MCF 10A (cell line): ENCODE data around the gene ASIC1. TPM values are rescaled to one million over a fixed set of nuclear protein-coding genes. Genes with fewer than 3 reads are reported as not detected.

Experiments used
- BruUV-seq: library from RNA; stranded (reverse); fragments of 400-500 nt; replicated peaks from 2 replicates; lab custom pipeline; 2021; lab: Mats Ljungman, UMichigan
- CTCF ChIA-PET: fragments of 300-600 bp; sonication (Branson Sonifier 250); formaldehyde crosslinking; extraction: SDS; loops from one replicate; lab custom pipeline; 2021; ENCODE audit warnings: antibody characterized with exemption, inconsistent platforms; lab: Yijun Ruan, JAX
- POLR2A ChIA-PET: fragments of 300-600, 350-650 bp; sonication (Branson Sonifier 250); formaldehyde crosslinking; extraction: SDS; loops from one replicate; lab custom pipeline; 2020; ENCODE audit warnings: antibody characterized with exemption, inconsistent platforms; lab: Yijun Ruan, JAX
- DNase-seq: peaks from one replicate; pipeline ENCODE4 v3.0.0-alpha.2; 2018; ENCODE audit not compliant: unreplicated experiment
- H3K27ac Mint-ChIP-seq: one replicate; pipeline ENCODE4 v1.8.0; 2022; ENCODE audit warnings: mild to moderate bottlenecking, low read depth, mixed read lengths; ENCODE audit not compliant: unreplicated experiment
- H3K27me3 Mint-ChIP-seq: one replicate; pipeline ENCODE4 v1.8.0; 2022; ENCODE audit warnings: mixed read lengths; ENCODE audit not compliant: insufficient read depth, unreplicated experiment
- H3K36me3 Mint-ChIP-seq: one replicate; pipeline ENCODE4 v1.8.0; 2022; ENCODE audit warnings: mild to moderate bottlenecking, moderate library complexity, mixed read lengths; ENCODE audit not compliant: insufficient read depth, unreplicated experiment
- H3K4me1 Mint-ChIP-seq: one replicate; pipeline ENCODE4 v1.8.0; 2022; ENCODE audit warnings: mixed read lengths; ENCODE audit not compliant: insufficient read depth, unreplicated experiment
- H3K4me3 Mint-ChIP-seq: one replicate; pipeline ENCODE4 v1.8.0; 2022; ENCODE audit warnings: mild to moderate bottlenecking, moderate library complexity, mixed read lengths; ENCODE audit not compliant: unreplicated experiment
- H3K9me3 Mint-ChIP-seq: one replicate; pipeline ENCODE4 v1.8.0; 2022; ENCODE audit warnings: mixed read lengths; ENCODE audit not compliant: unreplicated experiment
- CTCF ChIP-seq: fragments of 200-600 bp; IDR thresholded peaks from one replicate; pipeline ENCODE4 v1.8.0; 2022; ENCODE audit warnings: antibody characterized with exemption, mild to moderate bottlenecking; ENCODE audit not compliant: unreplicated experiment
- intact Hi-C: fragments of 100-400 bp; cut with micrococcal nuclease; formaldehyde crosslinking; loops from 2 replicates; pipeline ENCODE4 v1.14.1; 2022
- total RNA-seq: library from RNA; stranded (reverse); gene quantifications from 2 replicates; pipeline ENCODE4 v1.2.3, GENCODE V29; 2022

Gene ASIC1
- total RNA-seq, 1 experiment from 2014 or later, result 1.7 TPM

GRCh38 chr12:50040657-50041056, 16.7 kb upstream of the ASIC1 start:
- Mint-ChIP-seq H3K27me3 (no peaks in the 10 kb centered on the region), H3K27ac (no peak overlapping the region), H3K4me1 (peaks cover 7% of the 10 kb centered on the region), H3K9me3 (no peaks in the 10 kb centered on the region), H3K36me3 (no peaks in the 10 kb centered on the region), H3K4me3 (no peak overlapping the region)
- CTCF ChIA-PET, result interaction anchor here (1.3 to 5.4 kb wide), 7 partner anchors 14 to 73 kb away, joined by 7 to 58 read pairs (median 21); no protein-coding TSS in a partner anchor
- POLR2A ChIA-PET, result interaction anchor here (0.6 kb wide), 1 partner anchor 909 kb away, joined by 3 read pairs; the partner anchor contains the start of gene TUBA1B
- intact Hi-C loops, result no loop called here
- TF ChIP-seq CTCF, result no peak
- DNase-seq, result no peak
- no TSS peak for BruUV-seq

GRCh38 chr12:50041062-50041860, 16.1 kb upstream of the ASIC1 start:
- intact Hi-C loops, result no loop called here
- Mint-ChIP-seq H3K9me3 (no peaks in the 10 kb centered on the region), H3K4me1 (peaks cover 7% of the 10 kb centered on the region), H3K27ac (no peak overlapping the region), H3K36me3 (no peaks in the 10 kb centered on the region), H3K27me3 (no peaks in the 10 kb centered on the region), H3K4me3 (no peak overlapping the region)
- ChIA-PET CTCF (interaction anchor here (0.7 to 4.0 kb wide), 4 partner anchors 14 to 33 kb away, joined by 3 to 22 read pairs (median 5); no protein-coding TSS in a partner anchor), POLR2A (interaction anchor here (0.5 kb wide), 1 partner anchor 474 kb away, joined by 3 read pairs; no protein-coding TSS in a partner anchor)
- BruUV-seq, result no TSS peak
- no peak for DNase-seq
- no peak for TF ChIP-seq CTCF

- POLR2A ChIA-PET, result interaction anchor here (0.5 kb wide), 1 partner anchor 475 kb away, joined by 3 read pairs; no protein-coding TSS in a partner anchor
- Mint-ChIP-seq H3K4me1 (peaks cover 7% of the 10 kb centered on the region), H3K27me3 (no peaks in the 10 kb centered on the region), H3K4me3 (no peak overlapping the region), H3K36me3 (no peaks in the 10 kb centered on the region), H3K9me3 (no peaks in the 10 kb centered on the region), H3K27ac (no peak overlapping the region)
- TF ChIP-seq CTCF, result no peak
- CTCF ChIA-PET, result interaction anchor here (0.7 to 4.0 kb wide), 4 partner anchors 13 to 75 kb away, joined by 3 to 22 read pairs (median 3); no protein-coding TSS in a partner anchor
- intact Hi-C loops, result no loop called here
- DNase-seq, result no peak
- BruUV-seq, result no TSS peak
Measured at GRCh38 chr12:50041962-50042361, 15.4 kb upstream of the ASIC1 start.

- no peak for TF ChIP-seq CTCF
- Mint-ChIP-seq H3K27ac (no peak overlapping the region), H3K36me3 (no peaks in the 10 kb centered on the region), H3K4me3 (no peak overlapping the region), H3K4me1 (peaks cover 7% of the 10 kb centered on the region), H3K9me3 (no peaks in the 10 kb centered on the region), H3K27me3 (no peaks in the 10 kb centered on the region)
- DNase-seq, result no peak
- ChIA-PET POLR2A (no interaction called here), CTCF (interaction anchor here (0.6 to 4.0 kb wide), 3 partner anchors 11 to 75 kb away, joined by 3 to 22 read pairs (median 4); no protein-coding TSS in a partner anchor)
- intact Hi-C loops, result no loop called here
- no TSS peak for BruUV-seq
Measured at GRCh38 chr12:50042693-50043092, 14.7 kb upstream of the ASIC1 start.
